A172 (cell line): Measurements from ENCODE around the gene MDFIC2. TPM values are rescaled to one million over a fixed set of nuclear protein-coding genes. Genes with fewer than 3 reads are reported as not detected.
A peak's percentile ranks its signal among the peaks of the same experiment; 100 is the strongest.
"Not testable (repeated sequence)": the region's sequence is repeated elsewhere in the genome, so short reads cannot be mapped to it uniquely, and the experiment has no call there.

Experiments
- DNase-seq: peaks from one replicate; pipeline ENCODE4 v3.0.0-alpha.2; 2015; ENCODE audit warnings: low spot score
- total RNA-seq: library from RNA; depleted of rRNA; stranded (reverse); fragments of >200 nt; shearing (Covaris generic); gene quantifications from 2 replicates; pipeline ENCODE4 v1.2.3, GENCODE V29; 2014; rRNA removed

Gene MDFIC2
- total RNA-seq, result not detected in 2 replicates

DNA sequence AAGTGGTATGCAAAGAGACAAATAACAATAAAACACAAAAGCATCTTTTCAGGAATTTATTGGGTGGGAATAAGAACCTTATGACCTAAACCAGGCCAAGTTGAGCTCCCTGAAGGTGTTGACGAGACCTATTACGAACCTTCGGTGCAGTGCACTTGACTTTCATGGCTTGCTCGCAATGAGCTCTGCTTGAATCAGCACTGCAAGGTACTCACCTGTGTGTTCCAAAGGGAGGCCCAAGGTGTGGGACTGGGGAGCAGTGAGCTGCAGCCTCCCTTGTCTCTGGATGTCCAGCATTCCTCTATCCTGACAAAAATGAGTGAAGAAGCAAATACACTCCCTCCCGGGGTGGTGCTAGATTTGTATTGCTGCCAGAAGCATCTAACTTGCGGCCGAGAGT, at the start of gene MDFIC2:
MDFIC2 (minus strand) TSS at position 303 of the 400 bp plus-strand sequence. CDS start 665 bp downstream, outside the sequence.
- no peak for DNase-seq

DNA sequence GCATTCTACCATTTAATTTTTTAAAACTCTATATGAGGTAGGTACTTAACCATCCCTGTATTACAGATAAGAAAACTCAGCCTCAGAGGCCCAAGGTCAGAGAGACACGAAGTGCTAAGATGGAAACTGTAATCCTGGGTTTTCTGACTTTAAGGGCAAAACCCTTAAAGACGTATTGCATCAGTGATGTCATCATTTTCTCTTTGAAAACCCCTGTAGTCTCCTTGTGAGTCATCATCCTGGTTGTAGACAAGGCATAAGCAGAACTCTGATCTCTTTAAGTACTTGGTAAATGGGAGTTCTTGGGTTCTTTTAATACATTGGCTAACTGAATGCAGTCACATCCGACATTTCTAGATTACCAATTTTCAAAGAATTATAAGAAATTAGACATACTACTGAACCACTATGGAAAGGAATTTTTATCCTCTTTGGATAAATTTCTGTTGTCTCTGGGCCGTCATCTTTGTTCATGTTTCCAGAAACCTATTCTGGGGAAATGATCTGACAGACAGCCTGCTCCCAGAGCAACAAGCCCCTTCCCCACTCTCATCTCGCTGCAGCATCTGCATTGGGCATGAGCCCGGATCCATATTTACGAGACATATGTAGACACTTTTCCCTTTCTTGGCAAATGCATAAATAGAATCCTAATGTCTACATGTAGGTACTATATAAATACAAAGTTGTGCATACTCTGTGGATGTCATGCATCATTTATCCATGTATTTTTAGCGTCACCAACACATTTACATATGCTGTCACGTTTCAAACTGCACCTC, 48.7 kb upstream of the MDFIC2 start:
- peak; percentile 39 for DNase-seq

DNA sequence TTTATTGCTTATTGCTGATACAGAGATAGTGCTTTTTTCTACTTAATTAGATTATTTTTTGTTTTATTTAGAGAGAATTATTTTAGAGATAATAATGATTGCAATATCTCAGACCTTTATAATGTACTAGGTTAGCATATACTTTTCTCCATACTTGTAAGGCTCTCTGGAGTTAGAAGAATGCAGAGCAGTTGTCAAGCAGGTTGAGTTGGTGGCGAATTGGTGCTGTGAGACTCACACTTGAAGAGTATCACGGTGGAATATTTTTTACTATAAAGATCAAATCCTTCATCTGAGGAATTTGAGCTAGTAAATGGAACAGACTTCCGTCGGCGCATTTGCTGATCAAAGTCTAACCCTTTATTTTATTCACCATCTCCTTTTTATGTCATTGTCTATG, 47.3 kb upstream of the MDFIC2 start:
- no peak for DNase-seq

DNA sequence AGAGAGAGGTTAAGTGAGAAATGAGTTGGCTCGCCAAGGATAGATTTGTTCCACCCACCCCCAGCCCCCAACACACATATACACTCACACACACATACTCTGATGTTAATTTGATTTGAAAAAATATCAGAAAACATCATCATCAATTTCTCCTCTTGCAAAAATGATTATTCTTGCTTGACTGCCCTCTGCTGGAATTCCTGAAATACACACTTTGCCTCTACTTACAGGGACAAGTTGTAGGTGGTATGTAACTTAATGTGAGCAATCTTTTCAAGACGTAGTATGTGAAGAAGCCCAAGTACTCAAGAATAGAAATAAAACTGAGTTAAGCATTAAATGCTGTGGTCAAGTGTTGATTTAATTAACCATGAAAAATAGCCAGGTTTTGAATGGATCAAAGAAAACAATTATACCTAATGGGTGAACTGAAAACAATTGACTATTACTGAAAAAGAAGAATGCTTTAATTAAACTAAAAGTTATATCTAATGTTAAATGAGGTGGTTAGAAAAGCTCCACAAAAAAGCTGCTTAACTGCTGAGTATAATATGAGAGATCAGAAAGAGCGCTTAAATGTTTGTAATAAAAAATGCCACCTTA, 46.6 kb upstream of the MDFIC2 start:
- DNase-seq, result peak; percentile 15

GRCh38 chr3:70352215-70352614, 39.8 kb upstream of the MDFIC2 start:
- no peak for DNase-seq

DNA sequence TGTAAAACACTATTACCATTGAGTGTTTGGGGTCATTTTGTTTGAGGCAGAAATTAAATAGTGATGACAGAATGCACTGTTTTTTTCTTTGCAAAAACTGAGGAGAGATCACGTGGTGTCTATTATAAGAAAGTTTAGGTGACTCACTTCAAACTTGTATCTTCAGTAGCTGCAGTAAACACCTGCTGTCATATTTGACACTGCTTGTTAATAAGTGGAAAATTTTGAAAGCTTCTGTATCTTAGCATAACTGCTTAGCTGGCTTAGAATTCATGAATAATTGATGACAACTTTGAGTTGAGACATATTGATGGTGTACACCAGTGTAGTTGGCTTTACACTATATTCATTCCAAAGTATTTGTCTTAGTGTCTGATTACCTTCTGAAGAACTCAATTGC, 29.7 kb upstream of the MDFIC2 start:
- DNase-seq, result no peak

DNA sequence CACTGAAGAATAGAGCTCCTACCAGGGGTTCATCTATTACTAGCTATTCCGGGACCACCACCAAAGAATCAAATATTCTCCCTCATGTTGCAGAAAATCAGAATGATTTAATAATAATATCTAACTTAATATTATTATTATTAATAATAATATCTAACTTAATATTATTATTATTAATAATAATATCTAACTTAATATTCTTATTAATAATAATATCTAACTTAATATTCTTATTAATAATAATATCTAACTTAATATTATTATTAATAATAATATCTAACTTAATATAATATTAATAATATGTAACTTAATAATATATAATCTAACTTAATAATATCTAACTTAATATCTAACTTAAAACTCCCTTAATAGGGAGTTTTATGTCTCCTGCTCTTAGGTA, 24.4 kb upstream of the MDFIC2 start:
- DNase-seq, result not testable (repeated sequence)

GRCh38 chr3:70333080-70333479, 20.6 kb upstream of the MDFIC2 start:
- DNase-seq, result no peak

GRCh38 chr3:70315021-70315420, 2.6 kb upstream of the MDFIC2 start:
- no peak for DNase-seq

DNA sequence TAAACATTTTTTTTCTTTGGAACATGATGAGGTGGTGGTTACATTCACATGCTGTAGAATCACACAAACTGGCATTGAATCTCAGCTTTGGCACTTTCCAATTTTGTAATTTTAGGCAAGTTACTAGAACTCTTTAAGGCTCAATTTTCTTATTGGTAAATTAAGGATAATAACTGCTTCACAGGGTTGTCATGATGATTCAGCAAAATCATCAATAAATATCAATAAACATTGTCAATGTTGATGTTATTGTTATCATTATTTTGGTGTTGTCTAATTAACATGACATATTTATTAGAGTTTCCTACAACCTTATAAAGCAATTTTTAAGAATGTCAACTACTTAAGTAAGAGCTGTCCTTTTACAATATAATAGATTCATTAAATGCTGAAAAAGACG, 1.6 kb downstream of the MDFIC2 start:
- DNase-seq, result no peak

- DNase-seq, result no peak
Measured at GRCh38 chr3:70309591-70309990, 2.8 kb downstream of the MDFIC2 start.

DNA sequence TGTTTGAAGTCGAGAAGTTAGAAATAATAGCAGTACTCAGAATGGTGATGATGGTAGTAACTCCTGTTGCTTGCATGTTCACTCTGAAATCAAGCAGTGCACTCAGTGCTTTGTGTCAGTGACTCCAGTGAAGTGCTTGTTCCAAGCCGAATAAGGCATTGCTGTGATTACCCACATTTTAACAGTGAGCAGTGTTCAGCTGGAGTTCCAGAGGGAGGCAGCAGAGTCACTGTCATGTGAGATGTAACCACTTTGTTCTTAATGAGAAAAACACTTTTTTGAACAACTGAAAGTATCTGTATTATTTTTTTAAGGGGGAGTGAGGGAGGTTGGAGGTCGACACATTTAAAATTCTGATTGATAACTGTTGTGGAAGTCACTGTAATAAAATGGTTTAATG, 3.7 kb downstream of the MDFIC2 start:
- DNase-seq, result peak; percentile 12

- DNase-seq, result no peak
Measured at GRCh38 chr3:70306736-70307135, 5.7 kb downstream of the MDFIC2 start.

GRCh38 chr3:70298385-70298784, 14.1 kb downstream of the MDFIC2 start:
- peak; percentile 18 for DNase-seq

GRCh38 chr3:70291097-70291482, 21.3 kb downstream of the MDFIC2 start:
- DNase-seq, result no peak

DNA sequence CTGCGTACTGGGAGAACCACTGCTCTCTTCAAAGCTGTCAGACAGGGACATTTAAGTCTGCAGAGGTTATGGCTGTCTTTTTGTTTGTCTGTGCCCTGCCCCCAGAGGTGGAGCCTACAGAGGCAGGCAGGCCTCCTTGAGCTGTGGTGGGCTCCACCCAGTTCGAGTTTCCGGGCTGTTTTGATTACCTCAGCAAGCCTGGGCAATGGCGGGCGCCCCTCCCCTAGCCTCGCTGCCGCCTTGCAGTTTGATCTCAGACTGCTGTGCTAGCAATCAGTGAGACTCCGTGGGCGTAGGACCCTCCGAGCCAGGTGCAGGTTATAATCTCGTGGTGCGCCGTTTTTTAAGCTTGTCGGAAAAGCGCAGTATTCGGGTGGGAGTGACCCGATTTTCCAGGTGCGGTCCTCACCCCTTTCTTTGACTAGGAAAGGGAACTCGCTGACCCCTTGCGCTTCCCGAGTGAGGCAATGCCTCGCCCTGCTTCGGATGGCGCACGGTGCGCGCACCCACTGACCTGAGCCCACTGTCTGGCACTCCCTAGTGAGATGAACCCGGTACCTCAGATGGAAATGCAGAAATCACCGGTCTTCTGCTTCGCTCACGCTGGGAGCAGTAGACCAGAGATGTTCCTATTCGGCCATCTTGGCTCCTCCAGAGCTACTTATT, 21.9 kb downstream of the MDFIC2 start:
- DNase-seq, result not testable (repeated sequence)

DNA sequence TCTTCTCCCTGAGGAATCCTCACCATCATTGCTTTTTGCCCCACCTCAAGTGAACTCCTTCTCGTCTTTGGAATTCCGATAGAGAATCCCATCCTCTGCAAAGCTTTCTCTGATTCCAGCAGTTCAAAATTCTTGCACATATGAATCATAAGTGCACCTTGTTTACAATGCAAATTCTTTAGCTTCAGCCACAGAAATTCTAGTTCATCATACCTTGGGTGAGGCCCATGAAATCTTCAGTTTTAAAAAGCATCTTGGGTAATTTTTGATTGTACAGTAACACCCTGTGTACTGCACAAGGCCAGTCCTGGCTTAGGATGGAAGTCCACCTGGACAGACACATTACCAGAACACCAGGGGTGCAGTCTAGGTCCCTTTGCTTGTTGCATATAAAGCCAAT, 30.8 kb downstream of the MDFIC2 start:
- peak; percentile 77 for DNase-seq

- no peak for DNase-seq
Measured at GRCh38 chr3:70277304-70277703, 35.1 kb downstream of the MDFIC2 start.

- DNase-seq, result no peak
Measured at GRCh38 chr3:70276901-70277300, 35.5 kb downstream of the MDFIC2 start.

- peak; percentile 20 for DNase-seq
Measured at GRCh38 chr3:70273492-70273891, 38.9 kb downstream of the MDFIC2 start.

DNA sequence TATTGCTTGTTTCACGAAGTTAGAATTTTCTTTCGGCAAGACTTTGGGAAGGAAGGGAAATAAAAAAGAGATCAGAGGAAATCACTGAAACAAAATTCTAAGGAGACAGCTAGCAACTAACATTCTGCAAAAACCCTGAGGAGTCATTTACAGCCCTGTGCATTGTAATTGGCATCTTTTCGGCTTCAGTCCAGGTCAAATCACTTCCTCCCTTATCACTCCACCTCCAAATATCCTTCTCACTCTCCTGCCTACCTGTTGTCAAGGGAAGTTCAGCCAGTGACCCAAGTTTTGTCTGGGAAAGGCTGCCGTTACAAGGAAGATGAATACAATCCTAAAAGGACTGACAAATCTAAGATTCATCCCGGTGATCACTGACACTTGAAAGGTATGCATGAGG, 39.6 kb downstream of the MDFIC2 start:
- DNase-seq, result no peak

DNA sequence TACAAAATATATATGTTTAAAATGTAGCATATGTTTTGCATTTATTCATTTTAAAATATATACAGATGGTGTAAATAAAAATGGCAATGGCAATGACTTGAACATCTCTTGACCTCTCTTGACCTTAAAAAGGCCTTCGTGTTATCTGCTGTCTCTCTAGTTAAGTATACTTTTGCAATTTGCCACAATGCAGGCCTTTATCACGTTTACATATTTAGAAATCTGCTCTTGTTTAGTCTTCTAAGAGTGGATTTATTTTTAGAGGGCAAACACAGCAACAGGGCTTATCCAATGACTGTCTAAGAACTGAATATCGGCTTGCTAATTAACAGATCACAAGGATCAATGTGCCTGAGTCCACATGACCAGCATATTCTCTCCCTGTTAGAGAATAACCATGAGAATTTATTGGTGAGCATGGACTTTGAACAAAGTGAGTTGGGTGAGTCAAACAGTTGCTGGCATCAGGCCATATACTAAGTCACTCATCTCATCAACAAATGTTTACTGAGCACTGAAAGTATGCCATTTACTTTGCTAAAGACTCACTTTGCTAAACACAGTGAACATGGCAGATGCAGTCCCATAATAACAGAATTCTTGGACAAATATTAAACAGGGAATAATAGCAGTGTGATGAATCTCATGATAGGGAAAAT, 48.2 kb downstream of the MDFIC2 start:
- peak; percentile 51 for DNase-seq
